ENCODE results near the gene NID1. TPM values are rescaled to one million over a fixed set of nuclear protein-coding genes. Genes with fewer than 3 reads are reported as not detected.

Gene NID1
- polyA plus RNA-seq, 1 donor from 2014 or later: 0.04 TPM

DNA sequence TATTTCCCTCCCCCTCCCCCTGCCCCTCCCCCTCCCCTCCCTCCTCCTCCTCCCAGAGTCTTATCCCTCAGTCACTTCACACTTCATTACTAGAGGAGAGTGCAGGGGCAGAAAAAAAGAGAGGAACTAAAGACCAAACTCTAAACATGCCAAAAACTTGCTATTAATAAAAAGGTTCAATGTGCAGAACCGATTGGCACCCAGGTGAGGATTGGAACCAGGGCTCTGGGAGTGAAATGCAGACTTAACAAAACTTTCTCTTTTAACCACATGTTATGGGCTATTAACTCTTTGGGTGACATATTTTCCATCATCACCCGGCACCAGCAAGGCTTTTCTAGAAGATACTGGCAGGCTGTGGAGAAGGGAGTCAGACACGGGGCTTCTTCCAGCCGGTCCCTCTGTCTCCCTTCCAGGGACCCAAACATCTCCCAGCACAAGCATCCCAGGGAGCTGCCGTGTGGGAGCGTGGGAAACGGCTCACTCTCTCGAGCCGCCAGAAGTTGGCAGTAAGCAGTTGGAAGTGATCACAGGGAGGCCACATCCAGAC, 13.6 kb downstream of the NID1 start:
- Histone ChIP-seq H4K20me1 (ENCODE audit: insufficient read depth) (no peaks in the 10 kb centered on the region), H2AFZ (ENCODE audit: low read depth, low read length) (no peak overlapping the region), H3K27ac (ENCODE audit: low read length) (no peak overlapping the region), H3K9ac (ENCODE audit: low read length) (no peak overlapping the region), H3K79me2 (replicated peaks; ENCODE audit: insufficient read depth, low read length) (no peaks in the 10 kb centered on the region), H3K9me3 (ENCODE audit: low read length) (no peaks in the 10 kb centered on the region), H3F3A (ENCODE audit: insufficient read depth, low read length, poor library complexity, severe bottlenecking) (no peaks in the 10 kb centered on the region), H3K4me2 (ENCODE audit: low read length) (no peak overlapping the region), H3K9me2 (ENCODE audit: insufficient read depth, low read length) (no peaks in the 10 kb centered on the region), H3K27me3 (ENCODE audit: insufficient read depth, low read depth, low read length) (no peaks in the 10 kb centered on the region), H3K4me3 (ENCODE audit: low read length) (no peak overlapping the region), H3K36me3 (ENCODE audit: insufficient read depth, low read length) (no peaks in the 10 kb centered on the region)
- TF ChIP-seq EZH2 (IDR thresholded peaks at IDR 0.05; ENCODE audit: borderline replicate concordance, insufficient read depth, low read length, poor library complexity, severe bottlenecking): no peak
- no peak for TF ChIP-seq POLR2AphosphoS5 (IDR thresholded peaks at IDR 0.05)
- TF ChIP-seq, protein P1, sequence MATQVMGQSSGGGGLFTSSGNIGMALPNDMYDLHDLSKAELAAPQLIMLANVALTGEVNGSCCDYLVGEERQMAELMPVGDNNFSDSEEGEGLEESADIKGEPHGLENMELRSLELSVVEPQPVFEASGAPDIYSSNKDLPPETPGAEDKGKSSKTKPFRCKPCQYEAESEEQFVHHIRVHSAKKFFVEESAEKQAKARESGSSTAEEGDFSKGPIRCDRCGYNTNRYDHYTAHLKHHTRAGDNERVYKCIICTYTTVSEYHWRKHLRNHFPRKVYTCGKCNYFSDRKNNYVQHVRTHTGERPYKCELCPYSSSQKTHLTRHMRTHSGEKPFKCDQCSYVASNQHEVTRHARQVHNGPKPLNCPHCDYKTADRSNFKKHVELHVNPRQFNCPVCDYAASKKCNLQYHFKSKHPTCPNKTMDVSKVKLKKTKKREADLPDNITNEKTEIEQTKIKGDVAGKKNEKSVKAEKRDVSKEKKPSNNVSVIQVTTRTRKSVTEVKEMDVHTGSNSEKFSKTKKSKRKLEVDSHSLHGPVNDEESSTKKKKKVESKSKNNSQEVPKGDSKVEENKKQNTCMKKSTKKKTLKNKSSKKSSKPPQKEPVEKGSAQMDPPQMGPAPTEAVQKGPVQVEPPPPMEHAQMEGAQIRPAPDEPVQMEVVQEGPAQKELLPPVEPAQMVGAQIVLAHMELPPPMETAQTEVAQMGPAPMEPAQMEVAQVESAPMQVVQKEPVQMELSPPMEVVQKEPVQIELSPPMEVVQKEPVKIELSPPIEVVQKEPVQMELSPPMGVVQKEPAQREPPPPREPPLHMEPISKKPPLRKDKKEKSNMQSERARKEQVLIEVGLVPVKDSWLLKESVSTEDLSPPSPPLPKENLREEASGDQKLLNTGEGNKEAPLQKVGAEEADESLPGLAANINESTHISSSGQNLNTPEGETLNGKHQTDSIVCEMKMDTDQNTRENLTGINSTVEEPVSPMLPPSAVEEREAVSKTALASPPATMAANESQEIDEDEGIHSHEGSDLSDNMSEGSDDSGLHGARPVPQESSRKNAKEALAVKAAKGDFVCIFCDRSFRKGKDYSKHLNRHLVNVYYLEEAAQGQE (IDR thresholded peaks at IDR 0.05; ENCODE audit: borderline replicate concordance): no peak
- TF ChIP-seq, protein P2, sequence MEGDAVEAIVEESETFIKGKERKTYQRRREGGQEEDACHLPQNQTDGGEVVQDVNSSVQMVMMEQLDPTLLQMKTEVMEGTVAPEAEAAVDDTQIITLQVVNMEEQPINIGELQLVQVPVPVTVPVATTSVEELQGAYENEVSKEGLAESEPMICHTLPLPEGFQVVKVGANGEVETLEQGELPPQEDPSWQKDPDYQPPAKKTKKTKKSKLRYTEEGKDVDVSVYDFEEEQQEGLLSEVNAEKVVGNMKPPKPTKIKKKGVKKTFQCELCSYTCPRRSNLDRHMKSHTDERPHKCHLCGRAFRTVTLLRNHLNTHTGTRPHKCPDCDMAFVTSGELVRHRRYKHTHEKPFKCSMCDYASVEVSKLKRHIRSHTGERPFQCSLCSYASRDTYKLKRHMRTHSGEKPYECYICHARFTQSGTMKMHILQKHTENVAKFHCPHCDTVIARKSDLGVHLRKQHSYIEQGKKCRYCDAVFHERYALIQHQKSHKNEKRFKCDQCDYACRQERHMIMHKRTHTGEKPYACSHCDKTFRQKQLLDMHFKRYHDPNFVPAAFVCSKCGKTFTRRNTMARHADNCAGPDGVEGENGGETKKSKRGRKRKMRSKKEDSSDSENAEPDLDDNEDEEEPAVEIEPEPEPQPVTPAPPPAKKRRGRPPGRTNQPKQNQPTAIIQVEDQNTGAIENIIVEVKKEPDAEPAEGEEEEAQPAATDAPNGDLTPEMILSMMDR (IDR thresholded peaks at IDR 0.05; ENCODE audit: poor library complexity, severe bottlenecking): no peak
- TF ChIP-seq MXI1 (conservative IDR thresholded peaks at IDR 0.05; ENCODE audit: poor library complexity, severe bottlenecking): no peak
- TF ChIP-seq RAD21 (conservative IDR thresholded peaks at IDR 0.05): no peak
- no peak for TF ChIP-seq SMC3 (conservative IDR thresholded peaks at IDR 0.05; ENCODE audit: poor library complexity)
- TF ChIP-seq EP300 (conservative IDR thresholded peaks at IDR 0.05; ENCODE audit: poor library complexity, severe bottlenecking): no peak
- TF ChIP-seq TAF1 (IDR thresholded peaks at IDR 0.05; ENCODE audit: low read depth): no peak

DNA sequence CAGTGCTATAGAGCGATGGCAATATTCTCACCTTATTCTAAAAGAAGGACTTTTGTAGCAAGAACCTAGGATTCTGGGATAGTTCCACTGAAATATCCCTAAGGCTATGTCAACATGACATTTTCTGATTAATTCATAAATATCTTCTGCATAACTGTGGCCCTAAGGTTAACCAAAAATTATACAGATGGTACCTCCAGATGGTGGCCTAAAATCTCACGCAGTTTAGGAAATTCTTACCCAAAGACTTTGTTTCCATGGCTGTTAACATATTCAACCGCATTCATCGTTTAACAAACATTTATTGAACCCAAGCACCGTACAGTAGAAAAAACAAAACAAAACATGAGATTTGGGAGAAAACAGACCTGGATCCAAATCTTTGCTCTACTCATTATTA, 19.1 kb downstream of the NID1 start:
- Histone ChIP-seq H3K9me2 (ENCODE audit: insufficient read depth, low read length) (no peaks in the 10 kb centered on the region), H3K79me2 (replicated peaks; ENCODE audit: insufficient read depth, low read length) (no peaks in the 10 kb centered on the region), H3K36me3 (ENCODE audit: insufficient read depth, low read length) (no peaks in the 10 kb centered on the region), H3F3A (ENCODE audit: insufficient read depth, low read length, poor library complexity, severe bottlenecking) (no peaks in the 10 kb centered on the region), H3K9me3 (ENCODE audit: low read length) (no peaks in the 10 kb centered on the region), H4K20me1 (ENCODE audit: insufficient read depth) (no peaks in the 10 kb centered on the region), H3K27me3 (ENCODE audit: insufficient read depth, low read depth, low read length) (no peaks in the 10 kb centered on the region), H3K9ac (ENCODE audit: low read length) (no peak overlapping the region), H3K27ac (ENCODE audit: low read length) (no peak overlapping the region), H3K4me2 (ENCODE audit: low read length) (no peak overlapping the region), H3K4me3 (ENCODE audit: low read length) (no peak overlapping the region), H2AFZ (ENCODE audit: low read depth, low read length) (no peak overlapping the region)
- TF ChIP-seq SMC3 (conservative IDR thresholded peaks at IDR 0.05; ENCODE audit: poor library complexity) (no peak), TAF1 (IDR thresholded peaks at IDR 0.05; ENCODE audit: low read depth) (no peak), MXI1 (conservative IDR thresholded peaks at IDR 0.05; ENCODE audit: poor library complexity, severe bottlenecking) (no peak)
- TF ChIP-seq, protein P2 (IDR thresholded peaks at IDR 0.05; ENCODE audit: poor library complexity, severe bottlenecking): no peak
